Effector memory CD4-positive, alpha-beta T cell (primary cell): ENCODE data around the gene AFF1.
A peak's percentile ranks its signal among the peaks of the same experiment; 100 is the strongest.
"Not testable (repeated sequence)": the region's sequence is repeated elsewhere in the genome, so short reads cannot be mapped to it uniquely, and the experiment has no call there.

Experiments used
- DNase-seq, 3 donors: peaks; one replicate each; pipeline ENCODE4 v3.0.0-alpha.2; 2020
- H3K27ac ChIP-seq: 2 replicates; pipeline ENCODE4 v1.7.0; 2013; ENCODE audit warnings: mild to moderate bottlenecking, low read length, moderate library complexity; ENCODE audit not compliant: insufficient read depth, poor library complexity, severe bottlenecking
- H3K27me3 ChIP-seq: replicated peaks from 2 replicates; pipeline ENCODE4 v1.7.0; 2013; ENCODE audit warnings: mild to moderate bottlenecking, low read length; ENCODE audit not compliant: insufficient read depth, control insufficient read depth, poor library complexity, severe bottlenecking
- H3K36me3 ChIP-seq: 2 replicates; pipeline ENCODE4 v1.7.0; 2013; ENCODE audit warnings: mild to moderate bottlenecking, low read length, moderate library complexity; ENCODE audit not compliant: control insufficient read depth, insufficient read depth
- H3K4me1 ChIP-seq: 2 replicates; pipeline ENCODE4 v1.7.0; 2013; ENCODE audit warnings: low read length, mild to moderate bottlenecking; ENCODE audit not compliant: control insufficient read depth, insufficient read depth, poor library complexity, severe bottlenecking
- H3K4me3 ChIP-seq: 2 replicates; pipeline ENCODE4 v1.7.0; 2013; ENCODE audit warnings: low read length, low read depth, mild to moderate bottlenecking; ENCODE audit not compliant: insufficient read depth, poor library complexity, severe bottlenecking
- H3K9me3 ChIP-seq: 2 replicates; pipeline ENCODE4 v1.7.0; 2013; ENCODE audit warnings: mild to moderate bottlenecking, low read length, moderate library complexity; ENCODE audit not compliant: control insufficient read depth

The AFF1 gene

GRCh38 chr4:87132035-87132434 is 197.2 kb downstream of the AFF1 start:
- Histone ChIP-seq H3K36me3 (peaks cover 77% of the 10 kb centered on the region), H3K4me1 (no peaks in the 10 kb centered on the region), H3K4me3 (no peak overlapping the region), H3K27me3 (no peaks in the 10 kb centered on the region), H3K9me3 (no peaks in the 10 kb centered on the region), H3K27ac (no peak overlapping the region)
- DNase-seq: no peak

- H3K27me3 ChIP-seq: no peaks in the 10 kb centered on the region
- no peak overlapping the region for H3K4me3 ChIP-seq
- H3K4me1 ChIP-seq: no peaks in the 10 kb centered on the region
- H3K36me3 ChIP-seq: peaks cover 74% of the 10 kb centered on the region
- no peak overlapping the region for H3K27ac ChIP-seq
- no peaks in the 10 kb centered on the region for H3K9me3 ChIP-seq
- no peak for DNase-seq
These were observed 198.4 kb downstream of the AFF1 start for GRCh38 chr4:87133183-87133582.

GRCh38 chr4:87134122-87134521 is 199.3 kb downstream of the AFF1 start:
- Histone ChIP-seq H3K9me3 (no peaks in the 10 kb centered on the region), H3K27ac (no peak overlapping the region), H3K36me3 (peaks cover 70% of the 10 kb centered on the region), H3K4me1 (no peaks in the 10 kb centered on the region), H3K27me3 (no peaks in the 10 kb centered on the region), H3K4me3 (no peak overlapping the region)
- DNase-seq: no peak

- H3K27ac ChIP-seq: no peak overlapping the region
- no peaks in the 10 kb centered on the region for H3K9me3 ChIP-seq
- H3K4me3 ChIP-seq: no peak overlapping the region
- no peaks in the 10 kb centered on the region for H3K27me3 ChIP-seq
- no peak for DNase-seq
- no peaks in the 10 kb centered on the region for H3K4me1 ChIP-seq
- peaks cover 12% of the 10 kb centered on the region for H3K36me3 ChIP-seq
These were observed 206.6 kb downstream of the AFF1 start for GRCh38 chr4:87141428-87141827.

GRCh38 chr4:87144356-87144755 is 209.5 kb downstream of the AFF1 start:
- no peak overlapping the region for H3K4me3 ChIP-seq
- no peaks in the 10 kb centered on the region for H3K27me3 ChIP-seq
- H3K36me3 ChIP-seq: no peaks in the 10 kb centered on the region
- no peaks in the 10 kb centered on the region for H3K9me3 ChIP-seq
- no peak for DNase-seq
- H3K4me1 ChIP-seq: no peaks in the 10 kb centered on the region
- H3K27ac ChIP-seq: no peak overlapping the region

- not testable (repeated sequence) for H3K36me3 ChIP-seq
These were observed 211.1 kb downstream of the AFF1 start for GRCh38 chr4:87145934-87146333.

GRCh38 chr4:87147116-87147515 is 212.3 kb downstream of the AFF1 start:
- no peak overlapping the region for H3K4me3 ChIP-seq
- H3K36me3 ChIP-seq: no peaks in the 10 kb centered on the region
- no peaks in the 10 kb centered on the region for H3K4me1 ChIP-seq
- DNase-seq: no peak
- no peaks in the 10 kb centered on the region for H3K27me3 ChIP-seq
- no peaks in the 10 kb centered on the region for H3K9me3 ChIP-seq
- H3K27ac ChIP-seq: no peak overlapping the region

More at GRCh38 chr4:87145934-87146333, 211.1 kb downstream of the AFF1 start:
- not testable (repeated sequence) for H3K27ac ChIP-seq, H3K4me1 ChIP-seq, H3K27me3 ChIP-seq, H3K4me3 ChIP-seq, H3K9me3 ChIP-seq, DNase-seq

- H3K4me1 ChIP-seq: no peaks in the 10 kb centered on the region
- H3K9me3 ChIP-seq: no peaks in the 10 kb centered on the region
- DNase-seq: peak in 2 of 3 donors; percentile 5 to 29
- H3K27ac ChIP-seq: no peak overlapping the region
- no peak overlapping the region for H3K4me3 ChIP-seq
- no peaks in the 10 kb centered on the region for H3K36me3 ChIP-seq
- no peaks in the 10 kb centered on the region for H3K27me3 ChIP-seq
These were observed 215.9 kb downstream of the AFF1 start for GRCh38 chr4:87150498-87151261.

- H3K9me3 ChIP-seq: no peaks in the 10 kb centered on the region
- no peak for DNase-seq
- H3K36me3 ChIP-seq: no peaks in the 10 kb centered on the region
- no peaks in the 10 kb centered on the region for H3K27me3 ChIP-seq
- no peaks in the 10 kb centered on the region for H3K4me1 ChIP-seq
- H3K27ac ChIP-seq: no peak overlapping the region
- no peak overlapping the region for H3K4me3 ChIP-seq
These were observed 216.9 kb downstream of the AFF1 start for GRCh38 chr4:87151730-87152129.

GRCh38 chr4:87152310-87153041 is 217.7 kb downstream of the AFF1 start:
- no peaks in the 10 kb centered on the region for H3K36me3 ChIP-seq
- H3K27ac ChIP-seq: no peak overlapping the region
- H3K27me3 ChIP-seq: no peaks in the 10 kb centered on the region
- no peak overlapping the region for H3K4me3 ChIP-seq
- no peaks in the 10 kb centered on the region for H3K4me1 ChIP-seq
- no peak for DNase-seq
- no peaks in the 10 kb centered on the region for H3K9me3 ChIP-seq
